Measurements from ENCODE around the gene SLC9A3.

The SLC9A3 gene

GRCh38 chr5:452978-453710 lies 71.1 kb downstream of the SLC9A3 start:
- Histone ChIP-seq H2AFZ (ENCODE audit: low read depth) (no peak overlapping the region), H4K20me1 (ENCODE audit: insufficient read depth) (no peaks in the 10 kb centered on the region), H3K4me1 (ENCODE audit: low read depth, poor library complexity, severe bottlenecking) (peaks cover 2% of the 10 kb centered on the region), H3K4me2 (no peak overlapping the region), H3K36me3 (ENCODE audit: insufficient read depth) (peaks cover 7% of the 10 kb centered on the region; the same call in 1 of the 2 replicates), H3K4me3 (IDR thresholded peaks at IDR 0.05; ENCODE audit: insufficient read depth, low read depth, low read length) (no peak overlapping the region), H3K9ac (no peak overlapping the region), H3K27me3 (ENCODE audit: insufficient read depth, low read depth) (no peaks in the 10 kb centered on the region), H3K79me2 (ENCODE audit: insufficient read depth, low read depth) (no peaks in the 10 kb centered on the region; the same call in 1 of the 2 replicates), H3K27ac (no peak overlapping the region)
- TF ChIP-seq CTCF (conservative IDR thresholded peaks at IDR 0.05; ENCODE audit: low read depth, low read length) = no peak

GRCh38 chr5:451587-452458 lies 72.4 kb downstream of the SLC9A3 start:
- Histone ChIP-seq H3K4me3 (IDR thresholded peaks at IDR 0.05; ENCODE audit: insufficient read depth, low read depth, low read length) (no peak overlapping the region), H3K27me3 (ENCODE audit: insufficient read depth, low read depth) (no peaks in the 10 kb centered on the region), H3K36me3 (ENCODE audit: insufficient read depth) (peaks cover 7% of the 10 kb centered on the region; the same call in 1 of the 2 replicates), H3K9ac (no peak overlapping the region), H4K20me1 (ENCODE audit: insufficient read depth) (no peaks in the 10 kb centered on the region), H2AFZ (ENCODE audit: low read depth) (no peak overlapping the region), H3K27ac (no peak overlapping the region), H3K4me2 (no peak overlapping the region), H3K4me1 (ENCODE audit: low read depth, poor library complexity, severe bottlenecking) (no peaks in the 10 kb centered on the region), H3K79me2 (ENCODE audit: insufficient read depth, low read depth) (no peaks in the 10 kb centered on the region; the same call in 1 of the 2 replicates)
- no peak for TF ChIP-seq CTCF (conservative IDR thresholded peaks at IDR 0.05; ENCODE audit: low read depth, low read length)

- H3K4me2 ChIP-seq = no peak overlapping the region
- H3K27me3 ChIP-seq (ENCODE audit: insufficient read depth, low read depth) = no peaks in the 10 kb centered on the region
- H3K9ac ChIP-seq = no peak overlapping the region
- no peak overlapping the region for H3K4me3 ChIP-seq (IDR thresholded peaks at IDR 0.05; ENCODE audit: insufficient read depth, low read depth, low read length)
- no peak overlapping the region for H2AFZ ChIP-seq (ENCODE audit: low read depth)
- peaks cover 5% of the 10 kb centered on the region for H3K4me1 ChIP-seq (ENCODE audit: low read depth, poor library complexity, severe bottlenecking)
- peaks cover 11% of the 10 kb centered on the region; the same call in 1 of the 2 replicates for H3K79me2 ChIP-seq (ENCODE audit: insufficient read depth, low read depth)
- no peak overlapping the region for H3K27ac ChIP-seq
- TF ChIP-seq CTCF (conservative IDR thresholded peaks at IDR 0.05; ENCODE audit: low read depth, low read length) = no peak
- H4K20me1 ChIP-seq (ENCODE audit: insufficient read depth) = no peaks in the 10 kb centered on the region
- peaks cover 7% of the 10 kb centered on the region; the same call in 1 of the 2 replicates for H3K36me3 ChIP-seq (ENCODE audit: insufficient read depth)
Observed at GRCh38 chr5:449151-449550, 75.1 kb downstream of the SLC9A3 start.

GRCh38 chr5:448766-449090 lies 75.5 kb downstream of the SLC9A3 start:
- H3K36me3 ChIP-seq (ENCODE audit: insufficient read depth) = peaks cover 7% of the 10 kb centered on the region; the same call in 1 of the 2 replicates
- H3K9ac ChIP-seq = no peak overlapping the region
- no peaks in the 10 kb centered on the region for H4K20me1 ChIP-seq (ENCODE audit: insufficient read depth)
- no peak for TF ChIP-seq CTCF (conservative IDR thresholded peaks at IDR 0.05; ENCODE audit: low read depth, low read length)
- no peak overlapping the region for H3K4me3 ChIP-seq (IDR thresholded peaks at IDR 0.05; ENCODE audit: insufficient read depth, low read depth, low read length)
- no peak overlapping the region for H3K4me2 ChIP-seq
- no peaks in the 10 kb centered on the region for H3K27me3 ChIP-seq (ENCODE audit: insufficient read depth, low read depth)
- peaks cover 9% of the 10 kb centered on the region for H3K4me1 ChIP-seq (ENCODE audit: low read depth, poor library complexity, severe bottlenecking)
- H2AFZ ChIP-seq (ENCODE audit: low read depth) = no peak overlapping the region
- no peak overlapping the region for H3K27ac ChIP-seq
- H3K79me2 ChIP-seq (ENCODE audit: insufficient read depth, low read depth) = peaks cover 15% of the 10 kb centered on the region
